ENCODE measurements around the gene ECSIT.

The ECSIT gene

DNA sequence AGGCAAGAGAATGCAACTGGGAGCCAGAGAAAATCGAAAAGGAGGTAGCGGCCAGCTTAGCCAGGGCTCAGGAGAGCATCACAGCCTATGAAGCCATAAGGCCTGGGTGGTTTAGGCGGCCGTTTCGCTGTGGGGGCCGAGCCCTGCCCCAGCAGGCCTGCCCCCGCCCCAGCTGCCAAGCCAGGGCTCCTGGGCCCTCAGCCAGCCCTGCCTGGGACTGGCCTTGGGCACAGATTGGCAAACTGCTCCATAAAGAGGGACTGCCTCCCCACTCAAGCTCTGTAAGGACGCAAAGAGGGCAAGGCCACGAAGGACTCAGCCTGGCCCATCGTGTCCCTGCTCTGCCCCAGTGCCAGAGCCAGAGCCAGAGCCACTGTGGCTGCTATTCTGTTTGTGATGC is 33.5 kb downstream of the ECSIT start:
- H3K4me3 ChIP-seq (replicated peaks; ENCODE audit: insufficient read depth, low read length), result no peak overlapping the region
- no peak overlapping the region for H3K27ac ChIP-seq (replicated peaks)
- no peaks in the 10 kb centered on the region for H3K27me3 ChIP-seq (ENCODE audit: insufficient read depth, poor library complexity, severe bottlenecking)
- TF ChIP-seq, protein P1, sequence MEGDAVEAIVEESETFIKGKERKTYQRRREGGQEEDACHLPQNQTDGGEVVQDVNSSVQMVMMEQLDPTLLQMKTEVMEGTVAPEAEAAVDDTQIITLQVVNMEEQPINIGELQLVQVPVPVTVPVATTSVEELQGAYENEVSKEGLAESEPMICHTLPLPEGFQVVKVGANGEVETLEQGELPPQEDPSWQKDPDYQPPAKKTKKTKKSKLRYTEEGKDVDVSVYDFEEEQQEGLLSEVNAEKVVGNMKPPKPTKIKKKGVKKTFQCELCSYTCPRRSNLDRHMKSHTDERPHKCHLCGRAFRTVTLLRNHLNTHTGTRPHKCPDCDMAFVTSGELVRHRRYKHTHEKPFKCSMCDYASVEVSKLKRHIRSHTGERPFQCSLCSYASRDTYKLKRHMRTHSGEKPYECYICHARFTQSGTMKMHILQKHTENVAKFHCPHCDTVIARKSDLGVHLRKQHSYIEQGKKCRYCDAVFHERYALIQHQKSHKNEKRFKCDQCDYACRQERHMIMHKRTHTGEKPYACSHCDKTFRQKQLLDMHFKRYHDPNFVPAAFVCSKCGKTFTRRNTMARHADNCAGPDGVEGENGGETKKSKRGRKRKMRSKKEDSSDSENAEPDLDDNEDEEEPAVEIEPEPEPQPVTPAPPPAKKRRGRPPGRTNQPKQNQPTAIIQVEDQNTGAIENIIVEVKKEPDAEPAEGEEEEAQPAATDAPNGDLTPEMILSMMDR (IDR thresholded peaks at IDR 0.05; ENCODE audit: insufficient read depth, low read length), result no peak
- TF ChIP-seq, protein P2, sequence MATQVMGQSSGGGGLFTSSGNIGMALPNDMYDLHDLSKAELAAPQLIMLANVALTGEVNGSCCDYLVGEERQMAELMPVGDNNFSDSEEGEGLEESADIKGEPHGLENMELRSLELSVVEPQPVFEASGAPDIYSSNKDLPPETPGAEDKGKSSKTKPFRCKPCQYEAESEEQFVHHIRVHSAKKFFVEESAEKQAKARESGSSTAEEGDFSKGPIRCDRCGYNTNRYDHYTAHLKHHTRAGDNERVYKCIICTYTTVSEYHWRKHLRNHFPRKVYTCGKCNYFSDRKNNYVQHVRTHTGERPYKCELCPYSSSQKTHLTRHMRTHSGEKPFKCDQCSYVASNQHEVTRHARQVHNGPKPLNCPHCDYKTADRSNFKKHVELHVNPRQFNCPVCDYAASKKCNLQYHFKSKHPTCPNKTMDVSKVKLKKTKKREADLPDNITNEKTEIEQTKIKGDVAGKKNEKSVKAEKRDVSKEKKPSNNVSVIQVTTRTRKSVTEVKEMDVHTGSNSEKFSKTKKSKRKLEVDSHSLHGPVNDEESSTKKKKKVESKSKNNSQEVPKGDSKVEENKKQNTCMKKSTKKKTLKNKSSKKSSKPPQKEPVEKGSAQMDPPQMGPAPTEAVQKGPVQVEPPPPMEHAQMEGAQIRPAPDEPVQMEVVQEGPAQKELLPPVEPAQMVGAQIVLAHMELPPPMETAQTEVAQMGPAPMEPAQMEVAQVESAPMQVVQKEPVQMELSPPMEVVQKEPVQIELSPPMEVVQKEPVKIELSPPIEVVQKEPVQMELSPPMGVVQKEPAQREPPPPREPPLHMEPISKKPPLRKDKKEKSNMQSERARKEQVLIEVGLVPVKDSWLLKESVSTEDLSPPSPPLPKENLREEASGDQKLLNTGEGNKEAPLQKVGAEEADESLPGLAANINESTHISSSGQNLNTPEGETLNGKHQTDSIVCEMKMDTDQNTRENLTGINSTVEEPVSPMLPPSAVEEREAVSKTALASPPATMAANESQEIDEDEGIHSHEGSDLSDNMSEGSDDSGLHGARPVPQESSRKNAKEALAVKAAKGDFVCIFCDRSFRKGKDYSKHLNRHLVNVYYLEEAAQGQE (IDR thresholded peaks at IDR 0.05; ENCODE audit: insufficient replicate concordance, low read depth), result no peak
- TF ChIP-seq POLR2AphosphoS5 (IDR thresholded peaks at IDR 0.05; ENCODE audit: low read depth) (no peak), SPI1 (IDR thresholded peaks at IDR 0.05; ENCODE audit: borderline replicate concordance, low read depth) (no peak), GABPA (IDR thresholded peaks at IDR 0.05; ENCODE audit: low read depth) (no peak)
- DNase-seq (ENCODE audit: low read depth in 1 of 2, low spot score in 1 of 2), result no peak

DNA sequence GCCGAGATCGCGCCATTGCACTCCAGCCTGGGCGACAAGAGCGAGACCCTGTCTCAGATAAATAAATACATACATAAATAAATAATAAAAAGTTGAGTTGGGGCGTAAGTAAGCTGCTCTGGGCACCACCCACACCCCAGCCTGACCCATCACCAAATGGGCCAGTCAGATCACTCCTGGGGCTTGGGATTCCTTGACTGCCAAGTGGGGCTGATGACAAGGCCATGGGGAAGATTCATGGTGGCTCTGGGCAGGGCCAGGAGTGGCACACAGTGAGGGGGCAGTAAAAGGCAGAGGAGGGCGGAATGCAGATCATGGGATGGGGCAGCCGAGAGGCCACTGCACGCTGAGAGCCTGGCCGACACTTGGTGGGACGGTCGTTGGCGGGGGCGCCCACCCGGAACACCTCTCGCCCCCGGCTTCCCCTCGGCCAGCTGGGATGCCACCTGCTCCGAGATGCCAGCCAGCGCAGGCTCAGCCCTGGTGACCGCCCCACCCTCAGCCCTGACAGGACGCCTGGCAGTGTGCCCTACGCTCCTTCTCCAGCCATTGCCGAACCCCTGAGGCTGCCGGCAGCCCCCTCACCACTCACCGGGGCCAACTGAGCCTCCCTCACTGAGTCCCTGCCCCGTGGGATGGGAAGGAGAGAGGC is 34.2 kb downstream of the ECSIT start:
- Histone ChIP-seq H3K4me3 (replicated peaks; ENCODE audit: insufficient read depth, low read length) (no peak overlapping the region), H3K27me3 (ENCODE audit: insufficient read depth, poor library complexity, severe bottlenecking) (no peaks in the 10 kb centered on the region), H3K27ac (replicated peaks) (no peak overlapping the region)
- TF ChIP-seq SPI1 (IDR thresholded peaks at IDR 0.05; ENCODE audit: borderline replicate concordance, low read depth), result no peak
- TF ChIP-seq, protein P2 (IDR thresholded peaks at IDR 0.05; ENCODE audit: insufficient replicate concordance, low read depth), result no peak
- TF ChIP-seq POLR2AphosphoS5 (IDR thresholded peaks at IDR 0.05; ENCODE audit: low read depth), result no peak
- TF ChIP-seq, protein P1 (IDR thresholded peaks at IDR 0.05; ENCODE audit: insufficient read depth, low read length), result no peak
- TF ChIP-seq GABPA (IDR thresholded peaks at IDR 0.05; ENCODE audit: low read depth), result no peak
- DNase-seq (ENCODE audit: low read depth in 1 of 2, low spot score in 1 of 2), result no peak

DNA sequence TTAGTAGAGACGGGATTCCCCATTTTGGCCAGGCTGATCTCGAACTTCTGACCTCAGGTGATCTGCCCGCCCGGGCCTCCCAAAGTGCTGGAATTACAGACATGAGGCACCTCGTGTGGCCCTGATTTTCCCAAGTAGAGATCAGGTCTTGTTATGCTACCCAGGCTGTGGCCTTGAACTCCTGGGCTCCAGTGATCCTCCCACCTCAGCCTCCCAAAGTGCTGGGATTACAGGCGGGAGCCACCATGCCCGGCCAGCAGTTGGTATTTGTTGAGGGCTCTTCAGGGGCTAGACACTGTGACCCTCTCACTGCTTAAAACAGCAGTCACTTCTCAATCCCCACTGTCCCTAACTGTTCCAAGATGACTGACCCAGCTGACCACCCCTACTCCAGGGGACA is 39.6 kb downstream of the ECSIT start:
- Histone ChIP-seq H3K27me3 (ENCODE audit: insufficient read depth, poor library complexity, severe bottlenecking) (no peaks in the 10 kb centered on the region), H3K27ac (replicated peaks) (no peak overlapping the region), H3K4me3 (replicated peaks; ENCODE audit: insufficient read depth, low read length) (no peak overlapping the region)
- DNase-seq (ENCODE audit: low read depth in 1 of 2, low spot score in 1 of 2), result no peak
- no peak for TF ChIP-seq GABPA (IDR thresholded peaks at IDR 0.05; ENCODE audit: low read depth)
- TF ChIP-seq, protein P2 (IDR thresholded peaks at IDR 0.05; ENCODE audit: insufficient replicate concordance, low read depth), result no peak
- TF ChIP-seq, protein P1 (IDR thresholded peaks at IDR 0.05; ENCODE audit: insufficient read depth, low read length), result no peak
- no peak for TF ChIP-seq POLR2AphosphoS5 (IDR thresholded peaks at IDR 0.05; ENCODE audit: low read depth)
- no peak for TF ChIP-seq SPI1 (IDR thresholded peaks at IDR 0.05; ENCODE audit: borderline replicate concordance, low read depth)
